Mucosa of stomach (tissue), 1 donor: ENCODE data around the gene USH2A.

ENCODE experiments used
- H3K27me3 ChIP-seq: one replicate; pipeline ENCODE4 v1.7.0; 2013; ENCODE audit warnings: mild to moderate bottlenecking, low read length; ENCODE audit not compliant: control insufficient read depth, insufficient read depth
- H3K36me3 ChIP-seq: one replicate; pipeline ENCODE4 v1.7.0; 2013; ENCODE audit warnings: low read length; ENCODE audit not compliant: control insufficient read depth, insufficient read depth
- H3K4me1 ChIP-seq: one replicate; pipeline ENCODE4 v1.7.0; 2013; ENCODE audit warnings: mild to moderate bottlenecking, low read length; ENCODE audit not compliant: control insufficient read depth, insufficient read depth
- H3K4me3 ChIP-seq: one replicate; pipeline ENCODE4 v1.7.0; 2013; ENCODE audit warnings: low read length
- H3K9ac ChIP-seq: one replicate; pipeline ENCODE4 v1.7.0; 2013; ENCODE audit warnings: mild to moderate bottlenecking, low read length, moderate library complexity
- H3K9me3 ChIP-seq: one replicate; pipeline ENCODE4 v1.7.0; 2013; ENCODE audit warnings: mild to moderate bottlenecking, low read length, moderate library complexity; ENCODE audit not compliant: control insufficient read depth
- donor health status: Pancreatic carcinoma.

Gene USH2A

DNA sequence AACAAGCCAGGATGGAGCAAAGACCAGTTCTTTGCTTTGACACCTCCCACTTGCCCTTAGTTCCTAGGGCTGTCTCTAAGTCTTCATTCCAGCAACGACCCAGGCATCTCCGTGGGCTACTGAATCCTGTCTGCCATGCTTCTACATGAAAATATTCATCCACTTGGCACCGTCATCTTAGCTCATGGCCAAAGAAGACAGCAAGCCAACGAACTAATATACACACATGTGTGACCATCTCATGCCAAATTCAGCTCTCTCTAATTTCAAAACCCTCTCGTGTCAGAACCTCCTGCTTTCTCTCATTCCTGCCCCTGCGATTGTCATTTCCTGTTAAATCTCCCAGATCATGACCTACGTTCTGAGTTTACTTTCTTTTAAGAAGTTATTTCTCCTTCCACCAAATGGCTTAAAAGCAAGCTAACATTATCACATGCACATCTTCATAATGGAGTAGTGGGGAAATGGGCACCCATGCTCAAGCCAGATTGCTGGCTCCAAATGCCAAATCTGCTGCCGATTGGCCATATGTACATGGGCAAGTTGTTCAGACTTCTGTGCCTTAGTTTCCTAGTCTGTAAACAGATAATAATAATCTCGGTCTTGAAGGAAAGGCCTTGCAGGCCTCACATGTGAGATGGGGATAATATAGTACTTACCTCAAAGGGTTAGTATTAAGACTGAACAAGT is 373.4 kb downstream of the USH2A start:
- Histone ChIP-seq H3K9ac (no peak overlapping the region), H3K27me3 (no peaks in the 10 kb centered on the region), H3K36me3 (no peaks in the 10 kb centered on the region), H3K4me1 (no peaks in the 10 kb centered on the region), H3K4me3 (no peak overlapping the region), H3K9me3 (no peaks in the 10 kb centered on the region)

DNA sequence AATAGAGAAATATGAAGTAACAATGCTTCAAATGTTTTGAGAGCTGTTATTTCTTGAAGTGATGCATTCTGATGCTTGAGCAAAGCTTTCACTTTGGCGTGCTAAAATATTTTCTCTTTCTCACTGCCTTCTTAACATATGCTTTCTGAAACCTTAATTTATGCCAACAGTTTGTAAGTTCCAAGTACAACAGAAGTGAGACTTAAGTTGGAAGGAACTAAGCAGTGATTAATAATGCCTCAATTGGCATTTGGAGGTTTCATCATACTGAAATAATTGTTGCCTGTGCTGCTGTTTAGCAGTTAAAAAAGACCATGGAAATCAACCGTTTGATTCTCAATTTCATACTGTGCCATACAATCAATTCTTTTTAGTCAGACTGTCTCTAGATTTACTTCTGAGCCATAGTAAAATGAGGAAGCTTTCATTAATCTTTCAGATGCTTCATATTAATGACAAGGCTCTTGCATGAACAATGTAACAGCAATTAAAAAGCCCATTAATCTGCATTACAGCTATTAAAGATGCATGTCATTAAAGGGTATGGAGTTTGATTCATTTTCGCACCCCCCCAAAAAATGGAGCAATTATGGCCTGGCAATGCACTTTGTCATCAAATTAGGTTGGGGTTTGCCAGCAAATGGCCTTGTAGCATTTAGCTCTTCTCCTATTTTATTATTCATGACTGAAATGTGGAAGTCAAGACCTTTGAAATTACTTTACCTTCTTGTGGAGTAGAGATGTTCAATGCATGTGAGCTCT is 375.3 kb downstream of the USH2A start:
- no peaks in the 10 kb centered on the region for H3K4me1 ChIP-seq
- no peak overlapping the region for H3K4me3 ChIP-seq
- no peaks in the 10 kb centered on the region for H3K27me3 ChIP-seq
- no peak overlapping the region for H3K9ac ChIP-seq
- no peaks in the 10 kb centered on the region for H3K36me3 ChIP-seq
- H3K9me3 ChIP-seq: no peaks in the 10 kb centered on the region

DNA sequence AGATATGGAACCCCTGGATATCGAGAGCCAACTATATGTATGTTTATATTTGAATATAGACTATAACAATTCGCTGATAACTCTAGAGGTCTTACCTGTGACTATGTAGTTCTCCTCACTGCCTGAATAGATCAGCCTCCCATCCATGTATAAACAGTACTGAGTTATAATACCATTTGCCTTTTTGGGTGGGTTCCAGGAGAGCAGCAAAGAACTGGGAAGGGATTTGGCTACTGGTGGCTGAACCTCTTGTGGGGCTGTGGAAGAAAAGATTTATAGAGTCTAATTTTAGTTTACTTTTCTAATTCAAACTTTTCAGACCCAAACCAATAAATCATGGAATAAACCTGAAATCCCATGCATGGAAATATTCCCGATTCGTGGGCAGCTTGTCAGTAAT is 376.9 kb downstream of the USH2A start:
- Histone ChIP-seq H3K36me3 (no peaks in the 10 kb centered on the region), H3K4me3 (no peak overlapping the region), H3K27me3 (no peaks in the 10 kb centered on the region), H3K9me3 (no peaks in the 10 kb centered on the region), H3K4me1 (no peaks in the 10 kb centered on the region), H3K9ac (no peak overlapping the region)

DNA sequence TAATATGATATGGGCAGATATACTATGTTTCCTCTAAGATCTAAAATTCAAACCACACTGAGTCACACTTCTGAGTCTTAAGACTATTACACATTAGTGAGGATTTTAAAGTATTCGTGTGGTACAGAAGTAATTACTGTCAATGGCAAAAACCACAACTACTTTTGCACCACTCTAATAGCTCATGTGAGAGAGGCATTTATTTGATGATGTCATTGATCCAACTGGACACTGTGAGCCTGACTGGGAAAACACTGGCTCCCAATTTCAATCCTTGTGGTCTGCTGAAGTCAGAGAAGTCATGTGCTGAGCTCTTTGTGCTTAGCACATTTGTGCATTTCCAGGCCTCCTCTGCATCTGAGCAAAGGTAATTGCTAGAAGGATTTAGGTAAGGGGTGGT is 377.8 kb downstream of the USH2A start:
- Histone ChIP-seq H3K36me3 (no peaks in the 10 kb centered on the region), H3K27me3 (no peaks in the 10 kb centered on the region), H3K9me3 (no peaks in the 10 kb centered on the region), H3K9ac (no peak overlapping the region), H3K4me1 (no peaks in the 10 kb centered on the region), H3K4me3 (no peak overlapping the region)

DNA sequence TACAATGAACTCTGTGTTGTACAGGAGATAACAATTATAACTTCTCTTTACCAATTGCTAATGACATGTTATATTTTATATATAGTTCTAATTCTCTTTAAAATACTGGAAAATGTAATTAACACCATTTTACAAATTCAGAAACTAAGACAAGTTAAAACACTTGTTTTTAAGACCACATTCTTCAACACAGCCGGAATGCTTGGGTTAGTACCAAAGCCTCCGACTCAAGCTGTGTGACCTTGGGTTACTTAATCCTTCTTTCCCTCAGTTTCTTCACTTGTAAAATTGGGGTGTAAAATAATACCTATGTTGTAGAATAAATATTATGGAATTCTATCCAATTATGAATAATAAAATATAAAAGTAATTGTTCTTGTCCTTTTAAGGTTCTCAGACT is 378.7 kb downstream of the USH2A start:
- Histone ChIP-seq H3K27me3 (no peaks in the 10 kb centered on the region), H3K36me3 (no peaks in the 10 kb centered on the region), H3K4me3 (no peak overlapping the region), H3K4me1 (no peaks in the 10 kb centered on the region), H3K9me3 (no peaks in the 10 kb centered on the region), H3K9ac (no peak overlapping the region)

DNA sequence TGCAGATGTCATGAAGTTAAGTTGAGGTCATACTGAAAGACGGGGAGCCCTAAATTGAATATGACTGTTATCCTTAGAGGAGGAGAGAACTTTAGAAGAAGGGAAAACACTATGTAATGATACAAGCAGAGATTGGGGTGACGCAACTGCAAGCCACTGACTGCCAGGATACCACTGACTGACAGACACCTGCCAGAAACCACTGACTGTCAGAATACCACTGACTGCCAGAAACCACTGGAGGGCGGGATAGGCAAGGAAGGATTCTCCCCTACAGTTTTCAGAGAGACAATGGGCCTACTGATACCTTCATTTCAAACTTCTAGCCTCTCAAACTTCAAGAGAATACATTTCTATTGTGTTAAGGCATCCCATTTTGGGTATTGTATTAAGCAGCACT is 388.7 kb downstream of the USH2A start:
- H3K4me3 ChIP-seq: no peak overlapping the region
- no peaks in the 10 kb centered on the region for H3K36me3 ChIP-seq
- no peaks in the 10 kb centered on the region for H3K4me1 ChIP-seq
- no peaks in the 10 kb centered on the region for H3K9me3 ChIP-seq
- no peaks in the 10 kb centered on the region for H3K27me3 ChIP-seq
- no peak overlapping the region for H3K9ac ChIP-seq

DNA sequence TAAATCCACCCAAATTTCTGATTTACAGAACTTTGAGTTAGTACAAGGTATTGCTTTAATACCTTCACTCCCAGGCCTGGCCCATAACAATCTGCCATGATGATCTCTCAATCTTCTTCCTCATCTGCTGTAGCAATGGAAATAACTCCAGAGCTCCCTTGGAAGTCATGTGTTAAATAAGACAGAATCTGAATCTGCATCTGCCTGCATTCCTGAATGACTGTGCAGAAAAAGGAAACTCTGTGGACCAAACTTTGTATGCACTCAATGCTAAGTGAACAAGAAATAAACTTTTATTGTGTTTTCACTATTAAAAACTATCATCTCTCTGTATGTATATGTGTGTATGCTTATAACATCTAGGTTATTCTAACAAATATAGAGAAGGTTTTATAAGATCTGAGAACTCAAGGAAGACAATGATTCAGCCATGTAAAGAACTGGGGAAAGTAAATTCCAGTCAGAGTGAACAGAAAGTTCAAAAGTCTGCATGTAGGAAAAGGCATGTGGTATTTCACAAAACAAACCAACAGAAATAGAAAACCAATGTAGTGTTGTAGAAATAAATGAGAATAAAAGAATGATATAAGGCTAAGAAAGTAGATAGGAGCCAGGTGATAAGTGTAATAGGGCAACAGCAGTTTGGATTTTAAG is 390.2 kb downstream of the USH2A start:
- no peak overlapping the region for H3K4me3 ChIP-seq
- no peaks in the 10 kb centered on the region for H3K4me1 ChIP-seq
- no peaks in the 10 kb centered on the region for H3K36me3 ChIP-seq

DNA sequence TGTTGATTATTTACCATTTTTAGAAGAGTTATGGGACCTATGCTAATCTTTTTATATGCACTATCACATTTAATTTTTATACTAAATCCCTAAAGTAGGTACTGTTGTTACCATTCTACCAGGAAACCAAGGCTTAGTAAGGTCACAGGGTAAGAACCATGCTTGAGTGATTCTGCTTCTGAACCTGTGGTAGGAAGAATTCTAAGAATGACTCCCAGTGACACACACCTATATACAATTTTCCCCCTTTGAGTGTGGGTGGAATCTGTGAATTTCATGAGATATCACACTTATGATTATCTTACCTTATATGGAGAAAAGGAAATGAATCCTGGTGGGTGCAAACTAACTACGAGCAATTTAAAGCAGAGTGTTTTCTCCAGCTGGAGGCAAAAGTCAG is 391.0 kb downstream of the USH2A start:
- H3K4me1 ChIP-seq: no peaks in the 10 kb centered on the region
- H3K27me3 ChIP-seq: no peaks in the 10 kb centered on the region
- no peaks in the 10 kb centered on the region for H3K9me3 ChIP-seq
- no peaks in the 10 kb centered on the region for H3K36me3 ChIP-seq
- H3K4me3 ChIP-seq: no peak overlapping the region
- no peak overlapping the region for H3K9ac ChIP-seq

More for the DNA sequence above, 390.2 kb downstream of the USH2A start:
- Histone ChIP-seq H3K27me3 (no peaks in the 10 kb centered on the region), H3K9me3 (no peaks in the 10 kb centered on the region), H3K9ac (no peak overlapping the region)

DNA sequence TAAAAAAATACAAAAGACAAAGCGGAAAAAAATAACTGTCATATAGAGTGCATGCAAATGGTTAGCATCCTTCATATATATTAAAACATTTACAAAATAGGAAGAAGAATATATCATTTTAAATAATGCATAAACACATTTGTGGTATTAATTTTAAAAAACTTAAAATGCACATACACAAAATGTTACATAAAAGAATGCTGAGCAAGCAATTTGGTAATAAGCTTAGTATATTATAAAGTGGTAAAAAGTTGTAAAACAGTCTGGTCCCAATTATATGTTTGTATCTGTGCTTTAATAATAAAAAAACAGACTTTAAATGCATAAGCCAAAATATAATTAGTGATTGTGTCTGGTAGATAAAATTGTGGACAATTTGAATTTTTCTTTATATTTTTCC is 394.6 kb downstream of the USH2A start:
- Histone ChIP-seq H3K27me3 (no peaks in the 10 kb centered on the region), H3K4me1 (no peaks in the 10 kb centered on the region), H3K36me3 (no peaks in the 10 kb centered on the region), H3K9ac (no peak overlapping the region), H3K4me3 (no peak overlapping the region), H3K9me3 (no peaks in the 10 kb centered on the region)

DNA sequence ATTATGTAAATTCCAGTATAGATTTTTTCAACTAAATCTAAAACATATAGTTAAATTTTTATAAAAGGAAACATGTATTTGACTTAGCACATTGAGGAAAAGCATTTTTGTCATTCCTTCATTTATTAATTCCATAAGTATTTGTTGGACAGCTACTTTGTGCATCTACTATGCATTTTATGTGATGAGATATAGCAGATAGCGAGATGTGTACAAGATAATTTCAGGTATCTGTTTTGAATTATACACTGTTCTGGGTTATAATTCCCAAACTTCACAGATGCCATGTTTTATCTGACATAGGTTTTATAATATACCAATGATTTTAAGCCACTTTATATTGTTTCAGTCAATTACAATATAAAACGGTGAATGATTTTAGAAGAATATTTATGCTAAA is 398.7 kb downstream of the USH2A start:
- no peak overlapping the region for H3K9ac ChIP-seq
- H3K4me1 ChIP-seq: no peaks in the 10 kb centered on the region
- H3K27me3 ChIP-seq: no peaks in the 10 kb centered on the region

DNA sequence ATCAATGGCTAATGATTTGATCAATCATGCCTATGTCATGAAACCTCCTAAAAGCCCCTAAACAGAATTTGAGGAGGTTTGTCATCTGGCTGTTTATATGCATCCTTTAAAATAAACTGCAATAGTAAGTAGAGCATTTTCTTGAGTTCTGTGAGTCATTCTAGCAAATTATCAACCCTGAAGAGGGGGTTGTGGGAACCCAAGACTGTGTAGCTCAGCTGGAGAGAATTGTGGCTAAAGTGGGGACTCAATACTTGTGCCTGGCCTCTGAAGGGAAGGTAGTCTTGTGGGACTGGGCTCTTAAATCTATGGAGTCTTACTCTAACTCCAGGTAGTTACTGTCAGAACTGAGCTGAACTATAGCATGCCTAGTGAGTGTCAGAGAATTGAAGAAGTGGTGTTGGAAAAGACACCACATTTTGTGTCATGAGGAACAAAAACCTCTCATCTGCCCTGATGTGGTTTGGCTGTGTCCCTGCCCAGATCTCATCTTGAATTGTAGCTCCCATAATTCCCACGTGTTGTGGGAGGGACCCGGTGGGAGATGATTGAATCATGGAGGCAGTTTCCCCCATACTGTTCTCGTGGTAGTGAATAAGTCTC is 402.4 kb downstream of the USH2A start:
- no peaks in the 10 kb centered on the region for H3K27me3 ChIP-seq
- no peak overlapping the region for H3K4me3 ChIP-seq
- H3K9me3 ChIP-seq: no peaks in the 10 kb centered on the region
- no peaks in the 10 kb centered on the region for H3K4me1 ChIP-seq
- no peak overlapping the region for H3K9ac ChIP-seq
- no peaks in the 10 kb centered on the region for H3K36me3 ChIP-seq

More for the DNA sequence above, 398.7 kb downstream of the USH2A start:
- H3K36me3 ChIP-seq: no peaks in the 10 kb centered on the region
- no peaks in the 10 kb centered on the region for H3K9me3 ChIP-seq
- H3K4me3 ChIP-seq: no peak overlapping the region

DNA sequence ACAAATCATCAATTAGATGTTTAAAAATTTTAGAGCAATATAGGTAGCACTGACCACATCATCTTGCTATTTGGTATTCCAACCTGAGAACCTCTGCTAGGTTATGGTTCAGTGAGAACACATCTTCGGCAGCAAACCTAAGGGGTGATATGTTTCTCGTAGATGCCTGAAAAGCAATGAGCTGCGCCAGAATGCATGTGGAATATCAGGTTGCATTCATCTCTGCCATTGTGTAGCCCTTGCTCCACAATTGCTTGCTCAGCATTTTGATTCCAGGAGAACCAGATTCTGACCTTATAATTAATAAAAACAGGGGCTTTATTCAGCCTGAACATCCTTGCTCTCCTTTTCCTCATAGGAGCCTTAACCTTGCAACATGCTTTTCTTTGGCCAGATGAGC is 408.1 kb downstream of the USH2A start:
- Histone ChIP-seq H3K4me3 (no peak overlapping the region), H3K9me3 (no peaks in the 10 kb centered on the region), H3K9ac (no peak overlapping the region), H3K27me3 (no peaks in the 10 kb centered on the region), H3K36me3 (no peaks in the 10 kb centered on the region), H3K4me1 (no peaks in the 10 kb centered on the region)
